ENCODE measurements around the gene OR2F2. TPM values are rescaled to one million over a fixed set of nuclear protein-coding genes. Genes with fewer than 3 reads are reported as not detected.
A peak's percentile ranks its signal among the peaks of the same experiment; 100 is the strongest.

Gene OR2F2
- total RNA-seq: not detected

- no peaks in the 10 kb centered on the region for H3K36me3 ChIP-seq
- intact Hi-C loops (cut with DNase I; ENCODE audit: low total_unique reads): no loop called here
- TF ChIP-seq CTCF (IDR thresholded peaks at IDR 0.05) (no peak), POLR2A (IDR thresholded peaks at IDR 0.05) (no peak)
- H3K27ac ChIP-seq: no peak within 1 kb of the TSS
- no peaks in the 10 kb centered on the region for H3K27me3 ChIP-seq
- no peak within 1 kb of the TSS for H3K4me3 ChIP-seq
- H3K9me3 ChIP-seq: peaks cover 0 to 4% of the 10 kb centered on the region in 2 donors
- no peak for DNase-seq
- H3K4me1 ChIP-seq: no peaks in the 10 kb centered on the region
Measured at GRCh38 chr7:143934526-143935325, at the start of gene OR2F2. Gene OR2F2, plus strand, starts transcription at chr7:143935233. Its CDS starts 0 bp downstream, at chr7:143935233.

GRCh38 chr7:143885951-143886350, 49.1 kb upstream of the OR2F2 start:
- intact Hi-C loops (cut with DNase I; ENCODE audit: low total_unique reads): no loop called here
- Histone ChIP-seq H3K9me3 (no peaks in the 10 kb centered on the region), H3K4me3 (no peak overlapping the region), H3K27me3 (no peaks in the 10 kb centered on the region), H3K4me1 (peaks cover 0 to 3% of the 10 kb centered on the region in 2 donors), H3K36me3 (no peaks in the 10 kb centered on the region), H3K27ac (peak overlapping the region in 1 of 2 donors; percentile 73)
- DNase-seq: no peak
- TF ChIP-seq POLR2A (IDR thresholded peaks at IDR 0.05) (no peak), CTCF (IDR thresholded peaks at IDR 0.05) (no peak)

- Histone ChIP-seq H3K36me3 (no peaks in the 10 kb centered on the region), H3K27ac (no peak overlapping the region), H3K4me1 (no peaks in the 10 kb centered on the region), H3K4me3 (no peak overlapping the region), H3K9me3 (no peaks in the 10 kb centered on the region), H3K27me3 (no peaks in the 10 kb centered on the region)
- DNase-seq: no peak
- TF ChIP-seq POLR2A (IDR thresholded peaks at IDR 0.05) (no peak), CTCF (IDR thresholded peaks at IDR 0.05) (no peak)
- intact Hi-C loops (cut with DNase I; ENCODE audit: low total_unique reads): no loop called here
Measured at GRCh38 chr7:143886826-143887477, 48.1 kb upstream of the OR2F2 start.

GRCh38 chr7:143889068-143889467, 46.0 kb upstream of the OR2F2 start:
- H3K36me3 ChIP-seq: no peaks in the 10 kb centered on the region
- no peak for TF ChIP-seq CTCF (IDR thresholded peaks at IDR 0.05)
- TF ChIP-seq POLR2A (IDR thresholded peaks at IDR 0.05): no peak
- H3K4me1 ChIP-seq: no peaks in the 10 kb centered on the region
- no peak overlapping the region for H3K4me3 ChIP-seq
- intact Hi-C loops (cut with DNase I; ENCODE audit: low total_unique reads): no loop called here
- no peaks in the 10 kb centered on the region for H3K9me3 ChIP-seq
- no peak for DNase-seq
- no peaks in the 10 kb centered on the region for H3K27me3 ChIP-seq
- H3K27ac ChIP-seq: no peak overlapping the region

GRCh38 chr7:143890558-143890957, 44.5 kb upstream of the OR2F2 start:
- Histone ChIP-seq H3K36me3 (no peaks in the 10 kb centered on the region), H3K9me3 (no peaks in the 10 kb centered on the region), H3K4me3 (no peak overlapping the region), H3K4me1 (no peaks in the 10 kb centered on the region), H3K27me3 (no peaks in the 10 kb centered on the region), H3K27ac (no peak overlapping the region)
- DNase-seq: no peak
- intact Hi-C loops (cut with DNase I; ENCODE audit: low total_unique reads): no loop called here
- TF ChIP-seq POLR2A (IDR thresholded peaks at IDR 0.05): no peak

Data from uterus (tissue), 4 donors.